Activated T-helper 1 cell treated with Interleukin-2 at 50 U/mL for 16 hours (primary cell): Measurements from ENCODE around the gene EXOC5.
"Not testable (repeated sequence)": the region's sequence is repeated elsewhere in the genome, so short reads cannot be mapped to it uniquely, and the experiment has no call there.

Source experiments
- DNase-seq: peaks from one replicate; pipeline ENCODE4 v3.0.0-alpha.2; 2020; ENCODE audit warnings: low read depth

Gene EXOC5

GRCh38 chr14:57268161-57269069, at the start of gene EXOC5, which contains the start of gene AP5M1:
Gene EXOC5 (minus strand): TSS chr14:57268905. CDS start chr14:57268648, 257 bp downstream.
Gene AP5M1 (plus strand): TSS chr14:57268971. CDS start chr14:57269315, 344 bp downstream.
- peak; percentile 86 for DNase-seq

GRCh38 chr14:57317248-57317833, 48.6 kb upstream of the EXOC5 start:
- peak; percentile 36 for DNase-seq

- DNase-seq, result no peak
Observed at GRCh38 chr14:57314396-57315089, 45.8 kb upstream of the EXOC5 start.

- DNase-seq, result no peak
Observed at GRCh38 chr14:57302883-57303282, 34.2 kb upstream of the EXOC5 start.

GRCh38 chr14:57299511-57299910, 30.8 kb upstream of the EXOC5 start:
- DNase-seq, result no peak

- no peak for DNase-seq
Observed at GRCh38 chr14:57297852-57298251, 29.1 kb upstream of the EXOC5 start.

- DNase-seq, result no peak
Observed at GRCh38 chr14:57295239-57295638, 26.5 kb upstream of the EXOC5 start.

- DNase-seq, result no peak
Observed at GRCh38 chr14:57293866-57294837, 25.4 kb upstream of the EXOC5 start.

GRCh38 chr14:57291692-57292647, 23.3 kb upstream of the EXOC5 start:
- no peak for DNase-seq

- DNase-seq, result no peak
Observed at GRCh38 chr14:57290751-57291150, 22.0 kb upstream of the EXOC5 start.

- DNase-seq, result no peak
Observed at GRCh38 chr14:57287745-57288144, 19.0 kb upstream of the EXOC5 start.

GRCh38 chr14:57277062-57277461, 8.4 kb upstream of the EXOC5 start:
- DNase-seq, result no peak

- no peak for DNase-seq
Observed at GRCh38 chr14:57275023-57275664, 6.4 kb upstream of the EXOC5 start.

GRCh38 chr14:57274551-57274950, 5.8 kb upstream of the EXOC5 start:
- DNase-seq, result no peak

- no peak for DNase-seq
Observed at GRCh38 chr14:57273236-57273635, 4.5 kb upstream of the EXOC5 start.

- no peak for DNase-seq
Observed at GRCh38 chr14:57266065-57266464, 2.6 kb downstream of the EXOC5 start.

GRCh38 chr14:57262117-57262516, 6.6 kb downstream of the EXOC5 start:
- no peak for DNase-seq

GRCh38 chr14:57261604-57262003, 7.1 kb downstream of the EXOC5 start:
- DNase-seq, result no peak

GRCh38 chr14:57259672-57260071, 9.0 kb downstream of the EXOC5 start:
- no peak for DNase-seq

- DNase-seq, result not testable (repeated sequence)
Observed at GRCh38 chr14:57258221-57258620, 10.5 kb downstream of the EXOC5 start.
